Hindlimb muscle (tissue), 1 donor: ENCODE data around the gene FAM174B. TPM values are rescaled to one million over a fixed set of nuclear protein-coding genes. Genes with fewer than 3 reads are reported as not detected.

Experiments used
- DNase-seq: peaks from one replicate; pipeline ENCODE4 v3.0.0-alpha.2; 2013
- polyA plus RNA-seq: library from polyadenylated mRNA; unstranded; fragments of 120-200 nt; gene quantifications from one replicate; pipeline ENCODE4 v1.2.1, GENCODE V29; 2013; ENCODE audit not compliant: insufficient read length

FAM174B gene
- polyA plus RNA-seq, 1 donor = 21.0 TPM

- DNase-seq = no peak
These were observed 56.1 kb downstream of the FAM174B start for GRCh38 chr15:92599394-92599970.

- no peak for DNase-seq
These were observed 58.0 kb downstream of the FAM174B start for GRCh38 chr15:92597548-92597947.

GRCh38 chr15:92596623-92597022 is 59.0 kb downstream of the FAM174B start:
- DNase-seq = no peak

- no peak for DNase-seq
These were observed 59.8 kb downstream of the FAM174B start for GRCh38 chr15:92595506-92596381.

GRCh38 chr15:92591275-92591674 is 64.3 kb downstream of the FAM174B start:
- DNase-seq = no peak

GRCh38 chr15:92586966-92587365 is 68.6 kb downstream of the FAM174B start:
- no peak for DNase-seq

- no peak for DNase-seq
These were observed 69.1 kb downstream of the FAM174B start for GRCh38 chr15:92586383-92586942.

- no peak for DNase-seq
These were observed 71.5 kb downstream of the FAM174B start for GRCh38 chr15:92584105-92584504.

- DNase-seq = no peak
These were observed 72.2 kb downstream of the FAM174B start for GRCh38 chr15:92583096-92584034.

- no peak for DNase-seq
These were observed 73.4 kb downstream of the FAM174B start for GRCh38 chr15:92582206-92582605.

- no peak for DNase-seq
These were observed 74.6 kb downstream of the FAM174B start for GRCh38 chr15:92580933-92581445.

GRCh38 chr15:92580521-92580920 is 75.1 kb downstream of the FAM174B start:
- no peak for DNase-seq

- DNase-seq = no peak
These were observed 75.6 kb downstream of the FAM174B start for GRCh38 chr15:92579931-92580470.

GRCh38 chr15:92579486-92579885 is 76.1 kb downstream of the FAM174B start:
- no peak for DNase-seq

GRCh38 chr15:92578096-92578835 is 77.3 kb downstream of the FAM174B start:
- no peak for DNase-seq

- DNase-seq = no peak
These were observed 78.9 kb downstream of the FAM174B start for GRCh38 chr15:92576597-92577200.

- DNase-seq = no peak
These were observed 81.0 kb downstream of the FAM174B start for GRCh38 chr15:92574566-92574965.

GRCh38 chr15:92574161-92574560 is 81.4 kb downstream of the FAM174B start:
- DNase-seq = no peak

- no peak for DNase-seq
These were observed 83.8 kb downstream of the FAM174B start for GRCh38 chr15:92571824-92572223.

GRCh38 chr15:92570391-92570790 is 85.2 kb downstream of the FAM174B start:
- DNase-seq = no peak

GRCh38 chr15:92569778-92570177 is 85.8 kb downstream of the FAM174B start:
- no peak for DNase-seq
